Endothelial cell of coronary artery (primary cell): Measurements from ENCODE around the gene GPR173. TPM values are rescaled to one million over a fixed set of nuclear protein-coding genes. Genes with fewer than 3 reads are reported as not detected.

ENCODE experiments used
- total RNA-seq: library from RNA; depleted of rRNA; stranded (reverse); fragments of >200 nt; gene quantifications from 2 replicates; pipeline ENCODE4 v1.2.3, GENCODE V29; 2014

Gene GPR173, protein sequence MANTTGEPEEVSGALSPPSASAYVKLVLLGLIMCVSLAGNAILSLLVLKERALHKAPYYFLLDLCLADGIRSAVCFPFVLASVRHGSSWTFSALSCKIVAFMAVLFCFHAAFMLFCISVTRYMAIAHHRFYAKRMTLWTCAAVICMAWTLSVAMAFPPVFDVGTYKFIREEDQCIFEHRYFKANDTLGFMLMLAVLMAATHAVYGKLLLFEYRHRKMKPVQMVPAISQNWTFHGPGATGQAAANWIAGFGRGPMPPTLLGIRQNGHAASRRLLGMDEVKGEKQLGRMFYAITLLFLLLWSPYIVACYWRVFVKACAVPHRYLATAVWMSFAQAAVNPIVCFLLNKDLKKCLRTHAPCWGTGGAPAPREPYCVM
- 2.0 and 4.0 TPM in 2 replicates for total RNA-seq

DNA sequence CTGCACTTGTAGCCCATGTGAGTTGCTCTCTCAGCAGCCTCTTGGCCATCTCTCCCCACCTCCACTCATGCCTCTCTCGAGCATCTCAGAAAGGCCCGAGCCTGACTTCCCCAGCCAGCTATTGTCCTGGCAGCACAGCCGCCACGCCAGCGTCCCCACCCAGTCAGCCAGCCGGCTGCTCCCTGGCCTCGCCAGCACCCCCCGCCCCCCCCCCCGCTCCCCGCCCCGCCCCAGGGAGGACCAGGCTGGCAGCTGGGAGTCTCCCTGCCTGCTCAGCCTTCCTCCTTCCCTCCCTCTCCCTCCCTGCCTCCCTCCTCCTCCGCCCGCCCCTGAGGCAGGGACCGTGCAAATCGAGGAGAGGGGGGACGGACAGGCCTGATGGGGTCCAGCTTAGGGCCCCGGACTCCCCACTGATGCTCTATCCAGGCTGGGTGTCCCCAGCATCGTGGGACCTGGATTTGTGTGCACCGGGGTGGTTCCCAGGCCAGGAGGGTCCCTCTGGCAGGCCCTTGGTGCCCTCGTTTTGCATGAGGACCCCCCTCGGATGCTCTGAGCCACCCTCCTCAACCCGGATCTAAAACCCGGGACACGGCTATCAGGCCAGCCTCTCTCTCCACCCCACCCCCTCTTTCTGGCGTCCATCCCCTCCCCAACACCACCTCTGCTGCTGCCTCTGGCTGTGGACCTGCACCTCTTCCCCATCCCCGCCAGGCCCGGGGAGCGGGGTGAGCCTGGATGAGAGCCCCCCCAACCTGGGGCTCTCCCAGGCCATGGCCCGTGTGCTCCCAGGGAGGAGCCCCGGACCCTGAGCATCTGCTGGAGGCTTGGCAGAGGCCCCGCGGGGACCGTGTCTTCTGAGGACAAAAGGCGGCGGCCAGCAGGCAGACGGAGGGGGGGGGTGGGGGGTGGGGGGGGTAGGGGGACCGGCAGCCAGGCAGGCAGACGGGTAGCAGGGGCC lies at the start of gene GPR173:
TSS of gene GPR173 (plus strand) at position 621 of the 958 bp plus-strand sequence. CDS start 27,833 bp downstream, outside the sequence.

DNA sequence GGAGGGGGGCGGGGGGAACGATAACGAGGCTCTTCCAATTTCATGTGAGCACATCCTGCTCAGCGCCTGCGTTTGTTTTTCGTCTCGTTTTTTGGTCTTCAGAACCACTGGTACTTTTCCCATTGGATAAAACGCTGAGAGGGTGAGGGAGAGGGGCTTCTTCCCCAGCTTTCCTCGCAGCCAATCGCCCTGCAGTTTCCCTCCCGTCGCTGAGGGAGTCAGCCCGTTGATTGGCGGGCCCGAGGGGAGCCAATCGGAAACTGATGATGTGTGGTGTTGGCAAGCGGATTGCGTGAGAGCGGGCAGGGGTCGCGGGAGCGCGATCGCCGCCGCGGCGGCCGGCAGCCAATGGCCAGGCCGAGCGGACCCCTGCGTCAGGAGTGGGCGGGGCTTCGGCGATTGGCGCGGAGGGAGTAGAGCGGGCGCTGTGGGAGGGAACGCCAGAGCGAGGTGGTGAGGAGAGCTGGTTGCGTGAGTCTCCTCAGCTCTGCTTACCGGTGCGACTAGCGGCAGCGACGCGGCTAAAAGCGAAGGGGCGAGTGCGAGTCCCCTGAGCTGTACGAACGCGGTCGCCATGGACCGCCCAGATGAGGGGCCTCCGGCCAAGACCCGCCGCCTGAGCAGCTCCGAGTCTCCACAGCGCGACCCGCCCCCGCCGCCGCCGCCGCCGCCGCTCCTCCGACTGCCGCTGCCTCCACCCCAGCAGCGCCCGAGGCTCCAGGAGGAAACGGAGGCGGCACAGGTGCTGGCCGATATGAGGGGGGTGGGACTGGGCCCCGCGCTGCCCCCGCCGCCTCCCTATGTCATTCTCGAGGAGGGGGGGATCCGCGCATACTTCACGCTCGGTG lies 33.6 kb downstream of the GPR173 start, which contains the start of gene TSPYL2:
TSS of gene TSPYL2 (plus strand) at position 443 of the 848 bp plus-strand sequence. CDS start at position 575, 132 bp downstream.

DNA sequence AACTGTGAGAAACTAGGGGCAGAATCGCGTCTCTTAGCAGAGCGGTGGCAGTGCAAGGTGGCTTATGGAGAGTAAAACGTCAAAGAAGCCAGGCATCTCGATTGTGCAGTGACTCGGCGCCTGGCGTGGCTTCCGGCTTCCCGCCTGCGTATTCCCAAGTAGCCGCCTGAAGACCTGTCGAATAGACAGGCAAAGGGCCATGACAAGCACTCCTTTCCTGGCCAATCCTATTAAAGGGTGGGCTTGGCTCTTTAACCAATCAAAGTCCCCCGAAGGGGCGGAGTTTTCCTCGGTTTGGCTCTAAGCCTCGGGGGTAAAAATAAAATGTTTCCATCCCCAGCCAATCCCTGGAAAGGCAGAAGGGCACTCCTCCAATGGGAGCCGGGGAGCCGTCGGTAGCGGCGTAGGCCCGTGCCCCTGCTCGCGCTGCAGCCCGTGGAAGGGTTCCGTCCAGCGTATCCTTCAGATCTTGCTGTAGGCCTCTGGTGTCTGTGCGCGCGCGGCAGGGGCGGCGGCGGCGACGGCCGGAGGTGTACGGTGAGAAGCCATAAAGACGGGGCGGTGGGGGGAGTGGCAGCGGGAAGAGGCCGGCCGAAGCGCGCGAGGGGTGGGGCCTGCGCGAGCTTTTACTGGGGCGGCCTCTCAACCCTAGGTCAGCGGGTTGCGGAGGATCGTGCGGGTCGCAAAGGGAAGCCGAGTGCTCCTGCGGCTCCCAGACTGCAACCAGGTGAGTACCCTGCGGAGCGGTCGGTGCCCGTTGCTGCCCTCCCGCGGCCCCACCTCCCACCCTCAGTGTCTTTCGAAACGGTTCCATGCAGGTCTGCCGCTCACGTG lies 45.4 kb downstream of the GPR173 start, which contains the start of gene KANTR:
TSS of gene KANTR (plus strand) at position 395 of the 834 bp plus-strand sequence. CDS start 30,131 bp downstream, outside the sequence.

Other genes starting within 250 kb of the GPR173 start
- not detected in 2 replicates for gene XAGE5, start 237.5 kb upstream of the GPR173 start, total RNA-seq
- not detected in 2 replicates for gene XAGE3, start 180.7 kb upstream of the GPR173 start, total RNA-seq
- 5.0 and 10.1 TPM in 2 replicates for gene FAM156B, start 151.5 kb upstream of the GPR173 start, total RNA-seq
- 7.5 and 9.4 TPM in 2 replicates for gene FAM156A, start 90.3 kb upstream of the GPR173 start, total RNA-seq
- 7.6 and 14.8 TPM in 2 replicates for gene TSPYL2, start 33.6 kb downstream of the GPR173 start, total RNA-seq
- gene KANTR, start 45.4 kb downstream of the GPR173 start, total RNA-seq = 5.2 and 8.5 TPM in 2 replicates
- 51.8 and 110 TPM in 2 replicates for gene KDM5C, start 176.4 kb downstream of the GPR173 start, total RNA-seq
- 3.1 and 3.8 TPM in 2 replicates for gene IQSEC2, start 232.8 kb downstream of the GPR173 start, total RNA-seq